GM13977 (cell line): Measurements from ENCODE around the gene CENPV.
"Not testable (repeated sequence)": the region's sequence is repeated elsewhere in the genome, so short reads cannot be mapped to it uniquely, and the experiment has no call there.

Source experiments
- DNase-seq: peaks from one replicate; pipeline ENCODE4 v3.0.0; 2012; ENCODE audit warnings: low spot score
- in situ Hi-C: fragments of 300-500 bp; cut with MboI; formaldehyde crosslinking; loops from one replicate; pipeline ENCODE4 v1.12.0; 2022; ENCODE audit warnings: low sequenced_read_pairs, low pct_unique_long_range_greater_than_20kb, mixed read lengths, inconsistent platforms; ENCODE audit not compliant: unreplicated experiment
- TF ChIP-seq, protein P1 (sequence below): IDR thresholded peaks from 2 replicates; pipeline ENCODE4 v1.5.1; 2012; ENCODE audit warnings: mild to moderate bottlenecking, control low read depth; ENCODE audit not compliant: insufficient read depth; ENCODE audit errors: extremely low read depth, missing control alignments

CENPV gene

GRCh38 chr17:16302856-16303255 is 50.4 kb downstream of the CENPV start:
- TF ChIP-seq, protein P1, sequence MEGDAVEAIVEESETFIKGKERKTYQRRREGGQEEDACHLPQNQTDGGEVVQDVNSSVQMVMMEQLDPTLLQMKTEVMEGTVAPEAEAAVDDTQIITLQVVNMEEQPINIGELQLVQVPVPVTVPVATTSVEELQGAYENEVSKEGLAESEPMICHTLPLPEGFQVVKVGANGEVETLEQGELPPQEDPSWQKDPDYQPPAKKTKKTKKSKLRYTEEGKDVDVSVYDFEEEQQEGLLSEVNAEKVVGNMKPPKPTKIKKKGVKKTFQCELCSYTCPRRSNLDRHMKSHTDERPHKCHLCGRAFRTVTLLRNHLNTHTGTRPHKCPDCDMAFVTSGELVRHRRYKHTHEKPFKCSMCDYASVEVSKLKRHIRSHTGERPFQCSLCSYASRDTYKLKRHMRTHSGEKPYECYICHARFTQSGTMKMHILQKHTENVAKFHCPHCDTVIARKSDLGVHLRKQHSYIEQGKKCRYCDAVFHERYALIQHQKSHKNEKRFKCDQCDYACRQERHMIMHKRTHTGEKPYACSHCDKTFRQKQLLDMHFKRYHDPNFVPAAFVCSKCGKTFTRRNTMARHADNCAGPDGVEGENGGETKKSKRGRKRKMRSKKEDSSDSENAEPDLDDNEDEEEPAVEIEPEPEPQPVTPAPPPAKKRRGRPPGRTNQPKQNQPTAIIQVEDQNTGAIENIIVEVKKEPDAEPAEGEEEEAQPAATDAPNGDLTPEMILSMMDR: no peak
- in situ Hi-C loops: no loop called here
- no peak for DNase-seq

GRCh38 chr17:16301963-16302855 is 51.1 kb downstream of the CENPV start:
- no peak for DNase-seq
- in situ Hi-C loops: no loop called here
- TF ChIP-seq, protein P1: no peak

GRCh38 chr17:16300554-16300953 is 52.7 kb downstream of the CENPV start:
- in situ Hi-C loops: no loop called here
- TF ChIP-seq, protein P1: no peak
- DNase-seq: no peak

- in situ Hi-C loops: no loop called here
- TF ChIP-seq, protein P1: no peak
- no peak for DNase-seq
Observed at GRCh38 chr17:16298140-16298662, 55.1 kb downstream of the CENPV start.

- in situ Hi-C loops: no loop called here
- DNase-seq: no peak
- TF ChIP-seq, protein P1: no peak
Observed at GRCh38 chr17:16297367-16298139, 55.7 kb downstream of the CENPV start.

- in situ Hi-C loops, DNase-seq: not testable (repeated sequence)
Observed at GRCh38 chr17:16296072-16296471, 57.2 kb downstream of the CENPV start.
